Natural killer cell (primary cell): ENCODE results near the gene LCP2. TPM values are rescaled to one million over a fixed set of nuclear protein-coding genes. Genes with fewer than 3 reads are reported as not detected.

Experiments
- ATAC-seq, 3 donors: fragments of 150-1000 bp in 2 of 3; fragments of 200-7000 bp in 1 of 3; cut with Tn5 transposase; 1 replicate in 1 of 3; 2 replicates in 2 of 3; pipeline ENCODE4 v1.10.0; 2021; ENCODE audit warnings: mild to moderate bottlenecking in 2 of 3, moderate library complexity in 2 of 3
- DNase-seq, 2 donors: peaks; one replicate each; pipeline versions ENCODE4 v3.0.0 to v3.0.0-alpha.2; 2013 to 2021; ENCODE audit warnings: mixed read lengths in 1 of 2
- H3K27ac ChIP-seq: one replicate; pipeline ENCODE4 v1.5.1; 2013; ENCODE audit warnings: mild to moderate bottlenecking, low read length
- H3K27me3 ChIP-seq: one replicate; pipeline ENCODE4 v1.6.1; 2013; ENCODE audit warnings: low read length; ENCODE audit not compliant: control insufficient read depth, insufficient read depth
- H3K36me3 ChIP-seq: one replicate; pipeline ENCODE4 v1.6.1; 2013; ENCODE audit warnings: low read length; ENCODE audit not compliant: control insufficient read depth, insufficient read depth
- H3K4me1 ChIP-seq: one replicate; pipeline ENCODE4 v1.6.1; 2013; ENCODE audit warnings: low read length; ENCODE audit not compliant: control insufficient read depth, insufficient read depth
- H3K4me3 ChIP-seq: one replicate; pipeline ENCODE4 v1.5.1; 2013; ENCODE audit warnings: low read length
- H3K9me3 ChIP-seq: one replicate; pipeline ENCODE4 v1.6.1; 2013; ENCODE audit warnings: low read length; ENCODE audit not compliant: control insufficient read depth, insufficient read depth
- H3K27ac Mint-ChIP-seq, 2 donors: one replicate each; pipeline ENCODE4 v1.8.0; 2022; ENCODE audit warnings: mild to moderate bottlenecking in 2 of 2, mixed read lengths in 2 of 2, moderate library complexity in 1 of 2
- H3K27me3 Mint-ChIP-seq, 2 donors: one replicate each; pipeline ENCODE4 v1.8.0; 2022; ENCODE audit warnings: low read depth in 2 of 2, mixed read lengths in 2 of 2
- H3K36me3 Mint-ChIP-seq: one replicate; pipeline ENCODE4 v1.8.0; 2022; ENCODE audit warnings: mixed read lengths
- H3K4me1 Mint-ChIP-seq, 2 donors: one replicate each; pipeline ENCODE4 v1.8.0; 2022; ENCODE audit warnings: mixed read lengths in 2 of 2
- H3K4me3 Mint-ChIP-seq: one replicate; pipeline ENCODE4 v1.8.0; 2022; ENCODE audit warnings: mild to moderate bottlenecking, moderate library complexity, mixed read lengths
- H3K9me3 Mint-ChIP-seq, 2 donors: one replicate each; pipeline ENCODE4 v1.8.0; 2022; ENCODE audit warnings: mixed read lengths in 2 of 2
- CTCF ChIP-seq: fragments of 200-600 bp; IDR thresholded peaks from one replicate; pipeline ENCODE4 v1.8.0; 2022; ENCODE audit warnings: antibody characterized with exemption
- WGBS: methylation state at CpG from one replicate; pipeline ENCODE4 v1.1.7; 2013; ENCODE audit warnings: missing lambda C conversion rate; ENCODE audit not compliant: insufficient coverage; 5-methylcytosine and 5-hydroxymethylcytosine counted together
- intact Hi-C: fragments of 100-400 bp; cut with micrococcal nuclease; formaldehyde crosslinking; loops from one replicate; pipeline ENCODE4 v1.14.2; 2022
- total RNA-seq, 4 donors: library from RNA; stranded (reverse); fragments of 120-200 nt in 1 of 4; gene quantifications; one replicate each; pipeline versions ENCODE4 v1.2.3 to v1.2.4, GENCODE V29; 2013 to 2022

LCP2 gene
- total RNA-seq, 3 donors from 2014 or later (not counting 1 experiment from before 2014, with no cell fraction given), result 376 to 488 (median 450) TPM

GRCh38 chr5:170268884-170269283, 28.7 kb downstream of the LCP2 start:
- Histone ChIP-seq H3K36me3 (peaks cover 90% of the 10 kb centered on the region), H3K4me3 (no peak overlapping the region), H3K27me3 (no peaks in the 10 kb centered on the region), H3K4me1 (peaks cover 59% of the 10 kb centered on the region), H3K9me3 (no peaks in the 10 kb centered on the region), H3K27ac (peak overlapping the region; percentile 48)
- Mint-ChIP-seq H3K9me3 (no peaks in the 10 kb centered on the region), H3K36me3 (peaks cover 39% of the 10 kb centered on the region), H3K4me3 (peak overlapping the region; percentile 71), H3K27ac (peak overlapping the region; percentile 94 to 99), H3K27me3 (no peaks in the 10 kb centered on the region), H3K4me1 (peaks cover 55 to 62% of the 10 kb centered on the region in 2 donors)
- no peak for TF ChIP-seq CTCF
- WGBS, result 5% methylated on average over 3 of the region's 3 CpGs
- intact Hi-C loops, result loop anchor here (1.0 kb wide), 2 partner anchors 70 to 153 kb away; no protein-coding TSS in a partner anchor
- DNase-seq (peak in 1 of 2 donors; percentile 26), ATAC-seq (peak in 1 of 3 donors; percentile 34)

- TF ChIP-seq CTCF, result no peak
- Mint-ChIP-seq H3K4me3 (peak overlapping the region; percentile 79), H3K27ac (peak overlapping the region; percentile 94 to 99), H3K36me3 (peaks cover 44% of the 10 kb centered on the region), H3K9me3 (no peaks in the 10 kb centered on the region), H3K4me1 (peaks cover 55 to 61% of the 10 kb centered on the region in 2 donors), H3K27me3 (no peaks in the 10 kb centered on the region)
- H3K27me3 ChIP-seq, result no peaks in the 10 kb centered on the region
- intact Hi-C loops, result loop anchor here (1.0 kb wide), 2 partner anchors 71 to 154 kb away; no protein-coding TSS in a partner anchor
- no peaks in the 10 kb centered on the region for H3K9me3 ChIP-seq
- 48% methylated on average over 13 of the region's 15 CpGs for WGBS
- DNase-seq, result no peak
- peaks cover 90% of the 10 kb centered on the region for H3K36me3 ChIP-seq
- H3K4me3 ChIP-seq, result no peak overlapping the region
- peaks cover 53% of the 10 kb centered on the region for H3K4me1 ChIP-seq
- H3K27ac ChIP-seq, result peak overlapping the region; percentile 61
- ATAC-seq, result no peak
Measured at GRCh38 chr5:170268153-170268689, 29.4 kb downstream of the LCP2 start.

- Histone ChIP-seq H3K27ac (peak overlapping the region; percentile 61), H3K4me1 (peaks cover 51% of the 10 kb centered on the region), H3K36me3 (peaks cover 91% of the 10 kb centered on the region), H3K9me3 (no peaks in the 10 kb centered on the region), H3K4me3 (no peak overlapping the region), H3K27me3 (no peaks in the 10 kb centered on the region)
- 31% methylated on average over 15 of the region's 16 CpGs for WGBS
- Mint-ChIP-seq H3K4me1 (peaks cover 60 to 65% of the 10 kb centered on the region in 2 donors), H3K9me3 (no peaks in the 10 kb centered on the region), H3K36me3 (peaks cover 47% of the 10 kb centered on the region), H3K27me3 (no peaks in the 10 kb centered on the region), H3K4me3 (peak overlapping the region; percentile 79), H3K27ac (peak overlapping the region; percentile 94 to 99)
- intact Hi-C loops, result loop anchor here (1.0 kb wide), 3 partner anchors 10 to 155 kb away; no protein-coding TSS in a partner anchor
- DNase-seq, result peak; percentile 71 to 95
- TF ChIP-seq CTCF, result peak; percentile 77
- peak; percentile 69 to 78 (median 76) for ATAC-seq
Measured at GRCh38 chr5:170267431-170268152, 30.0 kb downstream of the LCP2 start.
